ENCODE results near the gene CDH4.

The CDH4 gene

GRCh38 chr20:61251529-61252393, at the start of gene CDH4:
Gene CDH4, plus strand, starts transcription at chr20:61252261.
- no peak for DNase-seq (ENCODE audit: low read depth in 2 of 2)

GRCh38 chr20:61203320-61203719, 48.7 kb upstream of the CDH4 start:
- DNase-seq (ENCODE audit: low read depth in 2 of 2): no peak

GRCh38 chr20:61204206-61204605, 47.9 kb upstream of the CDH4 start:
- DNase-seq (ENCODE audit: low read depth in 2 of 2): no peak

GRCh38 chr20:61205769-61206168, 46.3 kb upstream of the CDH4 start:
- DNase-seq (ENCODE audit: low read depth in 2 of 2): no peak

GRCh38 chr20:61210862-61211261, 41.2 kb upstream of the CDH4 start:
- DNase-seq (ENCODE audit: low read depth in 2 of 2): no peak

GRCh38 chr20:61217848-61218247, 34.2 kb upstream of the CDH4 start:
- no peak for DNase-seq (ENCODE audit: low read depth in 2 of 2)

- DNase-seq (ENCODE audit: low read depth in 2 of 2): no peak
Measured at GRCh38 chr20:61219021-61219431, 33.0 kb upstream of the CDH4 start.

GRCh38 chr20:61220131-61220530, 31.9 kb upstream of the CDH4 start:
- DNase-seq (ENCODE audit: low read depth in 2 of 2): no peak

- DNase-seq (ENCODE audit: low read depth in 2 of 2): no peak
Measured at GRCh38 chr20:61220626-61221325, 31.3 kb upstream of the CDH4 start.

- DNase-seq (ENCODE audit: low read depth in 2 of 2): no peak
Measured at GRCh38 chr20:61222699-61223098, 29.4 kb upstream of the CDH4 start.

GRCh38 chr20:61223121-61223520, 28.9 kb upstream of the CDH4 start:
- no peak for DNase-seq (ENCODE audit: low read depth in 2 of 2)

- DNase-seq (ENCODE audit: low read depth in 2 of 2): no peak
Measured at GRCh38 chr20:61230166-61230565, 21.9 kb upstream of the CDH4 start.

GRCh38 chr20:61233590-61233989, 18.5 kb upstream of the CDH4 start:
- no peak for DNase-seq (ENCODE audit: low read depth in 2 of 2)

- DNase-seq (ENCODE audit: low read depth in 2 of 2): no peak
Measured at GRCh38 chr20:61234224-61234890, 17.7 kb upstream of the CDH4 start.

- DNase-seq (ENCODE audit: low read depth in 2 of 2): no peak
Measured at GRCh38 chr20:61236713-61237112, 15.3 kb upstream of the CDH4 start.

- DNase-seq (ENCODE audit: low read depth in 2 of 2): no peak
Measured at GRCh38 chr20:61238813-61239212, 13.2 kb upstream of the CDH4 start.

GRCh38 chr20:61240814-61241213, 11.2 kb upstream of the CDH4 start:
- DNase-seq (ENCODE audit: low read depth in 2 of 2): no peak

GRCh38 chr20:61244213-61244612, 7.8 kb upstream of the CDH4 start:
- DNase-seq (ENCODE audit: low read depth in 2 of 2): no peak

GRCh38 chr20:61246269-61246668, 5.8 kb upstream of the CDH4 start:
- DNase-seq (ENCODE audit: low read depth in 2 of 2): no peak

- DNase-seq (ENCODE audit: low read depth in 2 of 2): no peak
Measured at GRCh38 chr20:61249626-61250025, 2.4 kb upstream of the CDH4 start.

GRCh38 chr20:61252601-61253263, 671 bp downstream of the CDH4 start:
- DNase-seq (ENCODE audit: low read depth in 2 of 2): no peak

- no peak for DNase-seq (ENCODE audit: low read depth in 2 of 2)
Measured at GRCh38 chr20:61253264-61253639, 1.2 kb downstream of the CDH4 start.

Measured in stimulated activated CD4-positive, alpha-beta T cell treated with anti-CD3 and anti-CD28 coated beads, Interleukin-4, amount 100 ng/mL, for 48 hours (primary cell).